ENCODE results near the gene CEP164. TPM values are rescaled to one million over a fixed set of nuclear protein-coding genes. Genes with fewer than 3 reads are reported as not detected.

CEP164 gene
- total RNA-seq, 1 experiment from 2014 or later = 22.2 TPM

GRCh38 chr11:117309310-117309709 is 18.3 kb upstream of the CEP164 start:
- RAD21 ChIA-PET (ENCODE audit: low non-redundant PET in 1 of 2, low total read pairs in 2 of 2, uncharacterized antibody in 2 of 2, unreplicated experiment in 2 of 2) = no interaction called here
- H3K4me2 ChIP-seq (ENCODE audit: low read length) = no peak overlapping the region
- H3K27ac ChIP-seq (ENCODE audit: low read depth, low read length) = no peak overlapping the region
- intact Hi-C loops (cut with micrococcal nuclease) = no loop called here
- no peak for TF ChIP-seq FOSL1 (IDR thresholded peaks at IDR 0.05; ENCODE audit: low read depth)
- no peaks in the 10 kb centered on the region for H3K9me2 ChIP-seq (ENCODE audit: insufficient read depth)
- no peak overlapping the region for H3K4me3 ChIP-seq (replicated peaks in 1 of 2; ENCODE audit: low read depth in 1 of 2, low read length in 2 of 2)
- H3K9me3 ChIP-seq (ENCODE audit: control insufficient read depth in 1 of 2, insufficient read depth in 1 of 2, low read depth in 1 of 2, low read length in 2 of 2) = no peaks in the 10 kb centered on the region
- no peak overlapping the region for H2AFZ ChIP-seq (ENCODE audit: low read depth, low read length, poor library complexity, severe bottlenecking)
- CTCF ChIA-PET = no interaction called here
- H3K9ac ChIP-seq (ENCODE audit: low read length) = no peak overlapping the region
- no peak for DNase-seq (ENCODE audit: low read depth, low spot score)
- no peaks in the 10 kb centered on the region for H4K20me1 ChIP-seq (ENCODE audit: insufficient read depth)
- no peak for ATAC-seq
- no peaks in the 10 kb centered on the region for H3K36me3 ChIP-seq (ENCODE audit: control insufficient read depth in 1 of 2, insufficient read depth in 2 of 2, low read length in 2 of 2)
- no TSS peak for BruUV-seq (replicated peaks)
- H3K79me2 ChIP-seq (ENCODE audit: insufficient read depth, low read length) = no peaks in the 10 kb centered on the region
- no peaks in the 10 kb centered on the region for H3K27me3 ChIP-seq (ENCODE audit: insufficient read depth, low read length)
- H3K4me1 ChIP-seq (ENCODE audit: control insufficient read depth in 1 of 2, insufficient read depth in 2 of 2, low read length in 2 of 2) = no peaks in the 10 kb centered on the region
- POLR2A ChIA-PET = no interaction called here

GRCh38 chr11:117313091-117313490 is 14.6 kb upstream of the CEP164 start:
- no peak overlapping the region for H3K4me2 ChIP-seq (ENCODE audit: low read length)
- DNase-seq (ENCODE audit: low read depth, low spot score) (no peak), ATAC-seq (no peak)
- ChIA-PET RAD21 (ENCODE audit: low non-redundant PET in 1 of 2, low total read pairs in 2 of 2, uncharacterized antibody in 2 of 2, unreplicated experiment in 2 of 2) (no interaction called here), POLR2A (no interaction called here), CTCF (no interaction called here)
- TF ChIP-seq EGR1 (IDR thresholded peaks at IDR 0.05; ENCODE audit: low read depth) (no peak), TCF7L2 (IDR thresholded peaks at IDR 0.05; ENCODE audit: borderline replicate concordance, extremely low read depth, insufficient read depth, insufficient read length) (no peak), ZBTB33 (IDR thresholded peaks at IDR 0.05; ENCODE audit: extremely low read depth, insufficient replicate concordance, low read length) (no peak), SRF (IDR thresholded peaks at IDR 0.05; ENCODE audit: low read depth) (no peak), SP1 (IDR thresholded peaks at IDR 0.05; ENCODE audit: low read depth) (no peak), JUND (IDR thresholded peaks at IDR 0.05) (no peak), CEBPB (IDR thresholded peaks at IDR 0.05; ENCODE audit: low read depth) (no peak), ZFX (IDR thresholded peaks at IDR 0.05) (no peak), RAD21 (IDR thresholded peaks at IDR 0.05; ENCODE audit: low read depth) (no peak), YY1 (IDR thresholded peaks at IDR 0.05; ENCODE audit: extremely low read depth, insufficient replicate concordance, low read depth, low read length) (no peak), ELF1 (IDR thresholded peaks at IDR 0.05; ENCODE audit: borderline replicate concordance, low read depth) (no peak), ATF3 (IDR thresholded peaks at IDR 0.05) (no peak), CTCF (IDR thresholded peaks at IDR 0.05 in 2 of 3, conservative IDR thresholded peaks at IDR 0.05 in 1 of 3; ENCODE audit: borderline replicate concordance in 1 of 3, insufficient read depth in 1 of 3, low read depth in 2 of 3, low read length in 2 of 3) (no peak)
- no peak overlapping the region for H3K4me3 ChIP-seq (replicated peaks in 1 of 2; ENCODE audit: low read depth in 1 of 2, low read length in 2 of 2)
- no peaks in the 10 kb centered on the region for H3K79me2 ChIP-seq (ENCODE audit: insufficient read depth, low read length)
- no peaks in the 10 kb centered on the region for H3K9me3 ChIP-seq (ENCODE audit: control insufficient read depth in 1 of 2, insufficient read depth in 1 of 2, low read depth in 1 of 2, low read length in 2 of 2)
- H3K9me2 ChIP-seq (ENCODE audit: insufficient read depth) = no peaks in the 10 kb centered on the region
- H3K27me3 ChIP-seq (ENCODE audit: insufficient read depth, low read length) = no peaks in the 10 kb centered on the region
- no peak overlapping the region for H3K9ac ChIP-seq (ENCODE audit: low read length)
- no peak overlapping the region for H3K27ac ChIP-seq (ENCODE audit: low read depth, low read length)
- H3K4me1 ChIP-seq (ENCODE audit: control insufficient read depth in 1 of 2, insufficient read depth in 2 of 2, low read length in 2 of 2) = peaks cover 7 to 16% of the 10 kb centered on the region in 2 experiments; a peak in 3 of 4 replicates
- intact Hi-C loops (cut with micrococcal nuclease) = no loop called here
- no TSS peak for BruUV-seq (replicated peaks)
- no peaks in the 10 kb centered on the region for H3K36me3 ChIP-seq (ENCODE audit: control insufficient read depth in 1 of 2, insufficient read depth in 2 of 2, low read length in 2 of 2)
- no peak overlapping the region for H2AFZ ChIP-seq (ENCODE audit: low read depth, low read length, poor library complexity, severe bottlenecking)
- H4K20me1 ChIP-seq (ENCODE audit: insufficient read depth) = no peaks in the 10 kb centered on the region
